ENCODE results near the gene VAT1L.

DNA sequence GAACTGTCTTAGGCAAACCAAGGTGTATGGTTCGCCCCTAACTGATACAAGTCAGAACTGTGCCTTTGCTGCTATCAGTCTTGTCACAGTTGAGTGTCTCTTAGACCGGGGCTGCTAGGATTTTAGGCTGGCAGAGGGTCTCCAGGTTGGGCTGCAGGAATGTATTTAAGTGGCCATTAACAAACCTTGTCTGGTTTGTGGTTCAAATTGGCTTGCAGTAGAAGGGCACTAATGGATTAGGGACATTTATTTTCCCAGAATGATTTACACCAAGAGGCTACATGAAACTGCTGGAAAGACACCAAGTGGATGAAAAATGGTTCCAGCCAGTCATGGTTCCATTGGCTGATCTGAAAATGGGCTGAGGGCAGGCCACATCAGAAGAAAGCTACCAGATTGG is 5.1 kb downstream of the VAT1L start:
- TF ChIP-seq, protein P1, sequence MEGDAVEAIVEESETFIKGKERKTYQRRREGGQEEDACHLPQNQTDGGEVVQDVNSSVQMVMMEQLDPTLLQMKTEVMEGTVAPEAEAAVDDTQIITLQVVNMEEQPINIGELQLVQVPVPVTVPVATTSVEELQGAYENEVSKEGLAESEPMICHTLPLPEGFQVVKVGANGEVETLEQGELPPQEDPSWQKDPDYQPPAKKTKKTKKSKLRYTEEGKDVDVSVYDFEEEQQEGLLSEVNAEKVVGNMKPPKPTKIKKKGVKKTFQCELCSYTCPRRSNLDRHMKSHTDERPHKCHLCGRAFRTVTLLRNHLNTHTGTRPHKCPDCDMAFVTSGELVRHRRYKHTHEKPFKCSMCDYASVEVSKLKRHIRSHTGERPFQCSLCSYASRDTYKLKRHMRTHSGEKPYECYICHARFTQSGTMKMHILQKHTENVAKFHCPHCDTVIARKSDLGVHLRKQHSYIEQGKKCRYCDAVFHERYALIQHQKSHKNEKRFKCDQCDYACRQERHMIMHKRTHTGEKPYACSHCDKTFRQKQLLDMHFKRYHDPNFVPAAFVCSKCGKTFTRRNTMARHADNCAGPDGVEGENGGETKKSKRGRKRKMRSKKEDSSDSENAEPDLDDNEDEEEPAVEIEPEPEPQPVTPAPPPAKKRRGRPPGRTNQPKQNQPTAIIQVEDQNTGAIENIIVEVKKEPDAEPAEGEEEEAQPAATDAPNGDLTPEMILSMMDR (conservative IDR thresholded peaks at IDR 0.05 in 1 of 2, IDR thresholded peaks at IDR 0.05 in 1 of 2; ENCODE audit: low read depth in 1 of 2, low read length in 2 of 2): no peak
- no peak for TF ChIP-seq EZH2 (IDR thresholded peaks at IDR 0.05; ENCODE audit: low read length, missing control alignments)
